DOHH2 (cell line): ENCODE measurements around the gene RPS3A.

ENCODE experiments used
- CTCF ChIP-seq: fragments of 200-600 bp; sonication (generic); IDR thresholded peaks from one replicate; pipeline ENCODE4 v1.5.1; 2014; ENCODE audit warnings: antibody characterized with exemption, mild to moderate bottlenecking, low read depth, low read length; ENCODE audit not compliant: poor library complexity, severe bottlenecking
- EZH2phosphoT487 ChIP-seq: fragments of 200-600 bp; sonication (generic); IDR thresholded peaks from 2 replicates; pipeline ENCODE4 v1.6.1; 2017; ENCODE audit warnings: borderline replicate concordance, mild to moderate bottlenecking, antibody characterized with exemption, low read length, moderate library complexity, mixed read lengths

- TF ChIP-seq CTCF (peak; percentile 91), EZH2phosphoT487 (no peak)
These were observed at the start of gene RPS3A for GRCh38 chr4:151099229-151099975.
